ENCODE data around the gene CD79B.
"Not testable (repeated sequence)": the region's sequence is repeated elsewhere in the genome, so short reads cannot be mapped to it uniquely, and the experiment has no call there.

CD79B gene

DNA sequence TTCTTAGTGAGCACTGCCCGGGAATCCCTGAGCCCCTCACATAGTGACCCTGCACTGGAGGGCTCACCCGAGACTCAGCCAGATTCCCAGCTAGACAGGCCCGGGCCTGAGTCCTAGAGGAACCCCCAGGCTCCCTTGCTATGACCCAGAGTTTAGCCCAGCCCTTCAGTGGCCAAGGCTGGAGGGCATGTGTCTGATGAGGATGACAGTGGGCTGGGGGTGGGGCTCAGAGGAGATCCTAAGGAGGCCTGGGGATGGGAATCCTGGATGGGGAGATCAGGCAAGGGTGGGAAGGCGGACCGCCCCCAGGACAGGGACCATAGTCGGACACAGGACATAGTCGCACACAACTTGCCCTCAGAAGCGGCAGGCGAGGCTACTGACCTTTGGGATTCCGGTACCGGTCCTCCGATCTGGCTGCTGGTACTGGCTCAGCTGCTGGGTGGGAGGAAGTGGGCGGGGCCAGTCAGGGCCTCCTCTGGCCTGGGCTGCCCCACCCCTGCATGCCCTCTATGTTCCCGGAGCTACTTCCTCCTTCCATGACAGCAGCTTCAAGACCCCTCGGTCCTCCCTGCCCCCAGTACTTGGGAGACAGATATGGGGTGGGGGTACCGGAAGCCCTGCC, 1.1 kb downstream of the CD79B start:
- no peak for DNase-seq

- no peak for DNase-seq
Observed at GRCh38 chr17:63929860-63930766, 2.0 kb downstream of the CD79B start.

GRCh38 chr17:63928966-63929695, 3.0 kb downstream of the CD79B start:
- no peak for DNase-seq

- DNase-seq: no peak
Observed at GRCh38 chr17:63928172-63928666, 3.9 kb downstream of the CD79B start.

DNA sequence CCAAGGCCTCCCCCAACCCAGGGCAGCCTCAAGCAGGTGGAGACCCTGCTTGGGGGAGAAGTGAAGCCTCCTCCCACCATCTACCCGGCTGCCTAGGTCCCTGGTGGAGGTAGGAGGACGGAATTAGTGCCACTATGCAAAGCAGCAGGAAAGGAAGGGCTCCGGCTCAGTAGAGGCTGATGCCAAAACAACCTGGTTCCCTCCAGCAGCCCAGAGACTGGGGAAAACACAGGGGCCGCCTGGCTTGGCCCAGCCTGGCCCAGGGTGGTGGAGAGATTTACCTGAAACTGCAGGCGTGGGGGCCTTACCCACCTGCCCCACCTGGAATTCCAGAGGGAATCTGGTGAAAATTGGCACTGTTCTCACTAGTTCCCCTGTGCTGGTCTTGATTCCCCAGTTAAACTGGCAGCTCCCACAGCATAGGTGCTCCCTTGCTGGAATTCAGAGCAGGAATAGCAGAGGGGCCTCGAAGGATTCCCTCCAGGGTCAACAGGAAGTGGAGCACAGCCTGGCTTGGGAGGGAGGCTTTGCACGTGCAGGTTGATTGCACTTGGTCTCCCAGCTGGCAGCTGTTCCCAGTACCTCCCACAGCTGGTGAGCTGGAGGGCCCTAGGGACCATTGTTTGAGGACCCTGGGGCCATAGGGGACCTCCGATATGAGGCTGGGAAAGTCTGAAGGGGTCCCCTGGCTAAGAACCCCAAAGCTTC, 4.5 kb downstream of the CD79B start:
- DNase-seq: no peak

- DNase-seq: no peak
Observed at GRCh38 chr17:63926164-63926563, 6.0 kb downstream of the CD79B start.

DNA sequence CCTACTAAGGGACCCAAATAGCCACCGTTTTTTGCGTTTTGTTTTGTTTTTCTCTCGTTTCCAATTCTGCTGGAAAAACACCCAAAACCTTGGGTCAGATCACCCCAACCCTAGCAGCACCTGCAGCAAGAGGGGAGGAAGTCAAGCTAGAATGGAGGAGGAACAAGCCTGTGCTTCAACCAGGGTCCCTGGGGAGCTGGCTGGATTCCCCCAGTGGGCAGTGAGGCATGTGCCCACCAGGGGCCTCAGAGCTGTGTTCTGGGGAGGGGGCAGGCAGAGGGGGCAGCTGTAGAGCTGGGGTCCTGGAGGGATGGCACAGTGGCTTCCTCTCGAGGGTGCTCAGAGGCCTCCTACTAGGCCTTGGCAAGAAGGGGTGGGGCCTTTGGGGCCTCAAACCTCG, 6.5 kb downstream of the CD79B start:
- DNase-seq: no peak

DNA sequence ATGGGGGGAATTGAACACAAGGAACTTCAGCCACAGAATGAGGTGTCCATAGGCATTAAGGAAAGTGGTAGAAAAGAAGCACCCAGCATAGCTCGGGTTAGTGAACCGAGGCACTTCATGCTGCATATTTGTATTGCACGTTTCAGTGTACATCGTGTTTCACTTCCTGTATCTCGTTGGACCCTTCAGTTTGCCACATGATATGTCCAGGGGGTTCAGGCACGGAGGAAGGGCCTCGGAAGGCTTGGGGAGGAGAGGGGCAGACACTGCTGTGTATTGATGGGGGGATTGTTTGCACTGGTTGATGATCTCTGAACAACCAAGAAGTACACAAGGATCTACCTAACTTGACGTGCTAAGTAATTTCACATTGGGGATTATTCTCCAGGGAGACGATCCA, 9.7 kb downstream of the CD79B start:
- DNase-seq: not testable (repeated sequence)

DNA sequence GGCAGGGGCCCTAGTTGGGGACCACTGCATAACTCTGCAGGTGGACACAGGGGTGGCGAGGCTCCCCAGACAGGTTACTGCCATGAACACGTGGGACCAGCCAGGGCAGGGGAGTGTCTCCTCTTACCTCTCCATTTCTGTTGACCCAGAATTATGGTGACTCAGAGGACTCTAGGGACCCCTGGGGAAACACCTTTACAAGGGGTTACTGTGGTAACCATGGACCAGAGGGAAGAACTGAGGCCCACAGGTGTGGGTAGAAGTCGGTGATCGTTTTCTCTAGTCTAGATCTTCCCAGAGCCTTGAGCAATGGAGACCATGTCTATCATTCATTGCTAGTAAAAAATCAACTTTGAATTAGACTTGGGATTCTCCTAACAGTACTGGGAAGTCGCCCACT, 11.4 kb downstream of the CD79B start:
- DNase-seq: not testable (repeated sequence)

GRCh38 chr17:63920050-63920449, 12.1 kb downstream of the CD79B start:
- DNase-seq: not testable (repeated sequence)

- peak; percentile 56 for DNase-seq
Observed at GRCh38 chr17:63919311-63919723, 12.8 kb downstream of the CD79B start.

DNA sequence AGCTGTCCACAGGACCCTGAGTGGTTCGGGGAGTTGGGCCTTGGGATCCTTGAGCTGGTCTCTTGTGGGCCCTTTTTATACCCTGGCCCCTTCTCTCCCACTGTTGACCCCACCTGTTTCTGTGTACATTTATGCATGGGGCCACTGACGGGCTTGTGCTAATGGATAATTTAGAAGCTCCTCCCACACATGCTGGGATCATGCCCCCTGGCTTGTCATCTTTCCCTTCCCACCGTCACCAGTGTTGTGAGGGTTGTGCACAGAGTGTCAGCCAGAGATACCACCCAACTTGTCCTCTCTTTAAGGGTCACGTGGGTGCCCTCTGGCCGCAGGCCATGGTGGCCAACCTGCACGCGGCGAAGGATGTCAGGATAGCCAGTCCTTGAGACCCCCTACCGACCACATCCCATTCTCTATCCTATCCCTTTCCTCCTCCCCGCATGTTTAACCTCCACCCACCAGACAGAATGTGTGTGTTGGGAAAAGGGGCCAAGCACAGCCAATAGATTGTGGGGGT, 13.3 kb downstream of the CD79B start, which contains the start of gene GH1:
Gene GH1 (minus strand): TSS at position 51 of the 517 bp plus-strand sequence. CDS start 63 bp downstream, outside the sequence.
- not testable (repeated sequence) for DNase-seq

- no peak for DNase-seq
Observed at GRCh38 chr17:63918305-63918704, 13.8 kb downstream of the CD79B start.

DNA sequence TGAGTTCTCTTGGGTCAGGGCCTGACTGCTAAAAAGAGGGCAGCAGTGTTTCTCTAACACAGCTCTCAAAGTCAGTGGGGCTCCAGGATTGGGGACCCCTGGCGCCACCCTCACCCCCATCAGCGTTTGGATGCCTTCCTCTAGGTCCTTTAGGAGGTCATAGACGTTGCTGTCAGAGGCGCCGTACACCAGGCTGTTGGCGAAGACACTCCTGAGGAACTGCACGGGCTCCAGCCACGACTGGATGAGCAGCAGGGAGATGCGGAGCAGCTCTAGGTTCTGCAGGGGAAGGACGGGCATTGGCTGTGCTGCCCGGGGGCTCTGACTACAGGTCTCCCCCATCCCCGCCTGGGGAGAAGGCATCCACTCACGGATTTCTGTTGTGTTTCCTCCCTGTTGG, 14.5 kb downstream of the CD79B start:
- no peak for DNase-seq

- not testable (repeated sequence) for DNase-seq
Observed at GRCh38 chr17:63917206-63917605, 14.9 kb downstream of the CD79B start.

DNA sequence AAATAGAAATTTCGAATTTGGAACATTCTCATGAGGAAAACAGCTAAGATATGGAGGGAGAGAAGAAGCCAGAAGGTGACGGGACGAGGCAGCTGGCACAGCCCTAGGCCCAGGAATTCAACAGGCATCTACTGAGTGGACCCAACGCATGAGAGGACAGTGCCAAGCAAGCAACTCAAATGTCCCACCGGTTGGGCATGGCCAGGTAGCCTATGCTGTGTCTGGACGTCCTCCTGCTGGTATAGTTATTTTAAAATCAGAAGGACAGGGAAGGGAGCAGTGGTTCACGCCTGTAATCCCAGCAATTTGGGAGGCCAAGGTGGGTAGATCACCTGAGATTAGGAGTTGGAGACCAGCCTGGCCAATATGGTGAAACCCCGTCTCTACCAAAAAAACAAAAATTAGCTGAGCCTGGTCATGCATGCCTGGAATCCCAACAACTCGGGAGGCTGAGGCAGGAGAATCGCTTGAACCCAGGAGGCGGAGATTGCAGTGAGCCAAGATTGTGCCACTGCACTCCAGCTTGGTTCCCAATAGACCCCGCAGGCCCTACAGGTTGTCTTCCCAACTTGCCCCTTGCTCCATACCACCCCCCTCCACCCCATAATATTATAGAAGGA, 15.5 kb downstream of the CD79B start:
- DNase-seq: no peak

- DNase-seq: not testable (repeated sequence)
Observed at GRCh38 chr17:63915753-63916152, 16.4 kb downstream of the CD79B start.

- DNase-seq: no peak
Observed at GRCh38 chr17:63914471-63914870, 17.7 kb downstream of the CD79B start.

DNA sequence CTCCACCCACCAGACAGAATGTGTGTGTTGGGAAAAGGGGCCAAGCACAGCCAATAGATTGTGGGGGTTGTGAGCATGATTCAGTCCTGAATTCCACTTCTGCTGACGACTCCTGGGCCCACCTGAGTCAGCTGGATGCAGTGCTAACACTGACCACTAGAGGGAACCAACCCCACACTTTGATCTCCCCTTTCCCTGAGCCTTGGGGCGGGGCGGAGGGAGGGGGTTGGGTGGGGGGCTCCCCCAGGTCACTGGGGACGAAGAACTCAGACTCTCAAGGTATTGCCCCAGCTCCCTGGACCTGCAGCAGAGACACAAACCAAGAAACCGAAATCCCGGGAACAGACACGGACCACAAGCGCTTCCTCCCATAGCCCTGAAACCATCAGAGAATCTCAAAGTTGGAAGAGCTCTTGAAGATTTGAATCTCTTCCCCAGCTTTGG, 20.5 kb downstream of the CD79B start:
- peak; percentile 16 for DNase-seq

DNA sequence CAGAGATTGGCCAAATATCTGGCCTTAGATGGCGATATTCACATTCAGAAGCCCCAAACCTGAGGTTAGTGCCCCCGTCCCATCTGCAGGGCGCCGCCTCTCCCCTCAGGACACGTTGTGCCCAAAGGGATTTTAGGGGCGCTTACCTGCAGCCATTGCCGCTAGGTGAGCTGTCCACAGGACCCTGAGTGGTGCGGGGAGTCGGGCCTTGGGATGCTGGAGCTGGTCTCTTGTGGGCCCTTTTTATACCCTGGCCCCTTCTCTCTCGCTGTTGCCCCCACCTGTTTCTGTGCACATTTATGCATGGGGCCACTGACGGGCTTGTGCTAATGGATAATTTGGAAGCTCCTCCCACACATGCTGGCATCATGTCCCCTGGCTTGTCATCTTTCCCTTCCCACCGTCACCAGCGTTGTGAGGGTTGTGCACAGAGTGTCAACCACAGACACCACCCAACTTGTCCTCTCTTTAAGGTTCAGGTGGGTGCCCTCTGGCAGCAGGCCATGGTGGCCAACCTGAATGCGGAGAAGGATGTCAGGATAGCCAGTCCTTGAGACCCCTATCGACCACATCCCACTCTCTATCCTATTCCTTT, 21.0 kb downstream of the CD79B start, which contains the start of gene CSHL1:
Gene CSHL1 (minus strand): TSS at position 218 of the 595 bp plus-strand sequence. CDS start 62 bp downstream, at position 156.
- DNase-seq: no peak

GRCh38 chr17:63910096-63910495, 22.0 kb downstream of the CD79B start:
- no peak for DNase-seq

All from fibroblast of skin of right quadriceps (primary cell).